Cardiac muscle cell (in vitro differentiated cells and primary cell): Measurements from ENCODE around the gene SLC1A1. TPM values are rescaled to one million over a fixed set of nuclear protein-coding genes. Genes with fewer than 3 reads are reported as not detected.

ENCODE experiments used
- DNase-seq, 2 donors: peaks; one replicate each; pipeline versions ENCODE4 v3.0.0 to v3.0.0-alpha.2; 2010 to 2017; ENCODE audit warnings: low read depth in 1 of 2, low spot score in 1 of 2
- H3K27ac ChIP-seq: fragments of 200-600 bp; sonication (generic); 2 replicates; pipeline ENCODE4 v1.5.1; 2016
- H3K27me3 ChIP-seq: fragments of 200-600 bp; sonication (generic); 2 replicates; pipeline ENCODE4 v1.6.0; 2016; ENCODE audit warnings: control low read depth
- H3K36me3 ChIP-seq: fragments of 200-600 bp; sonication (generic); 2 replicates; pipeline ENCODE4 v1.5.1; 2016; ENCODE audit warnings: control low read depth
- H3K4me1 ChIP-seq: fragments of 200-600 bp; sonication (generic); 2 replicates; pipeline ENCODE4 v1.8.1; 2017; ENCODE audit warnings: low read depth, mild to moderate bottlenecking, mixed run types
- H3K4me3 ChIP-seq: fragments of 200-600 bp; sonication (generic); 2 replicates; pipeline ENCODE4 v1.5.1; 2016; ENCODE audit warnings: mild to moderate bottlenecking
- H3K9me3 ChIP-seq: fragments of 200-600 bp; sonication (generic); 2 replicates; pipeline ENCODE4 v1.5.1; 2017; ENCODE audit warnings: low read depth, mild to moderate bottlenecking, control low read depth
- CTCF ChIP-seq: IDR thresholded peaks from 2 replicates; pipeline ENCODE4 v1.5.1; 2012; ENCODE audit warnings: low read depth, mild to moderate bottlenecking, low read length
- polyA plus RNA-seq: library from polyadenylated mRNA; unstranded; fragments of >200 nt; fragmentation: Nextera tagmentation; extraction: Ambion mirVana; gene quantifications from 2 replicates; pipeline ENCODE4 v1.2.1, GENCODE V29; 2016
- total RNA-seq: library from RNA; depleted of rRNA; stranded (reverse); fragments of >200 nt; gene quantifications from 2 replicates; pipeline ENCODE4 v1.2.3, GENCODE V29; 2016

SLC1A1 gene
- total RNA-seq (0.57 and 2.4 TPM in 2 replicates), polyA plus RNA-seq (0.92 and 2.4 TPM in 2 replicates)

GRCh38 chr9:4489919-4490704 is at the start of gene SLC1A1:
SLC1A1 (plus strand) TSS chr9:4490468; CDS start chr9:4490680, 212 bp downstream.
- Histone ChIP-seq H3K36me3 (no peaks in the 10 kb centered on the region), H3K27me3 (peaks cover 29% of the 10 kb centered on the region), H3K4me3 (peak within 1 kb of the TSS; percentile 42), H3K9me3 (no peaks in the 10 kb centered on the region), H3K27ac (no peak within 1 kb of the TSS), H3K4me1 (peaks cover 6% of the 10 kb centered on the region)
- DNase-seq, result peak; percentile 64 to 68
- no peak for TF ChIP-seq CTCF

- TF ChIP-seq CTCF, result no peak
- Histone ChIP-seq H3K36me3 (no peaks in the 10 kb centered on the region), H3K27ac (no peak overlapping the region), H3K4me3 (no peak overlapping the region), H3K9me3 (no peaks in the 10 kb centered on the region), H3K4me1 (no peaks in the 10 kb centered on the region), H3K27me3 (no peaks in the 10 kb centered on the region)
- DNase-seq, result no peak
Observed at GRCh38 chr9:4442806-4443205, 47.5 kb upstream of the SLC1A1 start.

GRCh38 chr9:4443439-4443838 is 46.8 kb upstream of the SLC1A1 start:
- no peaks in the 10 kb centered on the region for H3K36me3 ChIP-seq
- H3K4me3 ChIP-seq, result no peak overlapping the region
- H3K27ac ChIP-seq, result no peak overlapping the region
- no peaks in the 10 kb centered on the region for H3K4me1 ChIP-seq
- no peak for TF ChIP-seq CTCF
- no peaks in the 10 kb centered on the region for H3K27me3 ChIP-seq
- no peak for DNase-seq
- no peaks in the 10 kb centered on the region for H3K9me3 ChIP-seq

- Histone ChIP-seq H3K27me3 (no peaks in the 10 kb centered on the region), H3K27ac (no peak overlapping the region), H3K4me1 (no peaks in the 10 kb centered on the region), H3K4me3 (no peak overlapping the region), H3K36me3 (no peaks in the 10 kb centered on the region), H3K9me3 (no peaks in the 10 kb centered on the region)
- no peak for DNase-seq
- TF ChIP-seq CTCF, result no peak
Observed at GRCh38 chr9:4461437-4461836, 28.8 kb upstream of the SLC1A1 start.

GRCh38 chr9:4463824-4464223 is 26.4 kb upstream of the SLC1A1 start:
- DNase-seq, result peak in 1 of 2 donors; percentile 35
- Histone ChIP-seq H3K4me3 (no peak overlapping the region), H3K36me3 (no peaks in the 10 kb centered on the region), H3K27ac (no peak overlapping the region), H3K9me3 (no peaks in the 10 kb centered on the region), H3K27me3 (no peaks in the 10 kb centered on the region), H3K4me1 (no peaks in the 10 kb centered on the region)
- TF ChIP-seq CTCF, result no peak
